ENCODE measurements around the gene MX2. TPM values are rescaled to one million over a fixed set of nuclear protein-coding genes. Genes with fewer than 3 reads are reported as not detected.

MX2 gene
- total RNA-seq, 1 experiment from 2014 or later = 56.7 TPM

DNA sequence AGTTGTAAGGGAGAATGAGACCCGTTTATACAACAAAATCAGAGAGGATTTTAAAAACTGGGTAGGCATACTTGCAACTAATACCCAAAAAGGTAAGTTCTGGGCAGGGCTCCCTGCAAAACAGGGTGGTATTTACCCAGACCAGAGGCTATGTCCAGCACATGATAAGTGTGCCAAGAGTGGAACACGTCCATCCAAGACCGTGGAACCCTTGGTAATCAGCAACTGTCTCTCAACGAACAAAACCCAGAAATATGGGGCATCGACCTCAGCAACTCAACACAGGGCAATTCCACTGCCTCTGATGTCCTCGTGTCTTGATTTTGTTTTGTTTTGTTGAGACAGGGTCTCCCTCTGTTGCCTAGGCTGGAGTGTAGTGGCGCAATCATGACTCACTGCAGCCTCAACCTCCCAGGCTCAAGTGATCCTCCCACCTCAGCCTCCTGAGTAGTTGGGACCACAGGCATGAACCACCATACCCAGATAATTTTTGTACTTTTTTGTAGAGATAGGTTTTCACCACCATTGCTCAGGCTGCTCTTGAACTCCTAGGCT, 37.5 kb downstream of the MX2 start:
- intact Hi-C loops (cut with micrococcal nuclease; ENCODE audit: unreplicated experiment) = no loop called here
- DNase-seq (ENCODE audit: low read depth, low spot score) = no peak
- TF ChIP-seq, protein P1, sequence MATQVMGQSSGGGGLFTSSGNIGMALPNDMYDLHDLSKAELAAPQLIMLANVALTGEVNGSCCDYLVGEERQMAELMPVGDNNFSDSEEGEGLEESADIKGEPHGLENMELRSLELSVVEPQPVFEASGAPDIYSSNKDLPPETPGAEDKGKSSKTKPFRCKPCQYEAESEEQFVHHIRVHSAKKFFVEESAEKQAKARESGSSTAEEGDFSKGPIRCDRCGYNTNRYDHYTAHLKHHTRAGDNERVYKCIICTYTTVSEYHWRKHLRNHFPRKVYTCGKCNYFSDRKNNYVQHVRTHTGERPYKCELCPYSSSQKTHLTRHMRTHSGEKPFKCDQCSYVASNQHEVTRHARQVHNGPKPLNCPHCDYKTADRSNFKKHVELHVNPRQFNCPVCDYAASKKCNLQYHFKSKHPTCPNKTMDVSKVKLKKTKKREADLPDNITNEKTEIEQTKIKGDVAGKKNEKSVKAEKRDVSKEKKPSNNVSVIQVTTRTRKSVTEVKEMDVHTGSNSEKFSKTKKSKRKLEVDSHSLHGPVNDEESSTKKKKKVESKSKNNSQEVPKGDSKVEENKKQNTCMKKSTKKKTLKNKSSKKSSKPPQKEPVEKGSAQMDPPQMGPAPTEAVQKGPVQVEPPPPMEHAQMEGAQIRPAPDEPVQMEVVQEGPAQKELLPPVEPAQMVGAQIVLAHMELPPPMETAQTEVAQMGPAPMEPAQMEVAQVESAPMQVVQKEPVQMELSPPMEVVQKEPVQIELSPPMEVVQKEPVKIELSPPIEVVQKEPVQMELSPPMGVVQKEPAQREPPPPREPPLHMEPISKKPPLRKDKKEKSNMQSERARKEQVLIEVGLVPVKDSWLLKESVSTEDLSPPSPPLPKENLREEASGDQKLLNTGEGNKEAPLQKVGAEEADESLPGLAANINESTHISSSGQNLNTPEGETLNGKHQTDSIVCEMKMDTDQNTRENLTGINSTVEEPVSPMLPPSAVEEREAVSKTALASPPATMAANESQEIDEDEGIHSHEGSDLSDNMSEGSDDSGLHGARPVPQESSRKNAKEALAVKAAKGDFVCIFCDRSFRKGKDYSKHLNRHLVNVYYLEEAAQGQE (IDR thresholded peaks at IDR 0.05; ENCODE audit: insufficient read depth in 1 of 2, low read depth in 2 of 2, low read length in 1 of 2) = no peak
- no peak for TF ChIP-seq SIN3A (IDR thresholded peaks at IDR 0.05; ENCODE audit: borderline replicate concordance, insufficient read depth, low read depth, low read length)
- TF ChIP-seq TCF7L2 (IDR thresholded peaks at IDR 0.05; ENCODE audit: low read depth, low read length) = no peak
- TF ChIP-seq, protein P2, sequence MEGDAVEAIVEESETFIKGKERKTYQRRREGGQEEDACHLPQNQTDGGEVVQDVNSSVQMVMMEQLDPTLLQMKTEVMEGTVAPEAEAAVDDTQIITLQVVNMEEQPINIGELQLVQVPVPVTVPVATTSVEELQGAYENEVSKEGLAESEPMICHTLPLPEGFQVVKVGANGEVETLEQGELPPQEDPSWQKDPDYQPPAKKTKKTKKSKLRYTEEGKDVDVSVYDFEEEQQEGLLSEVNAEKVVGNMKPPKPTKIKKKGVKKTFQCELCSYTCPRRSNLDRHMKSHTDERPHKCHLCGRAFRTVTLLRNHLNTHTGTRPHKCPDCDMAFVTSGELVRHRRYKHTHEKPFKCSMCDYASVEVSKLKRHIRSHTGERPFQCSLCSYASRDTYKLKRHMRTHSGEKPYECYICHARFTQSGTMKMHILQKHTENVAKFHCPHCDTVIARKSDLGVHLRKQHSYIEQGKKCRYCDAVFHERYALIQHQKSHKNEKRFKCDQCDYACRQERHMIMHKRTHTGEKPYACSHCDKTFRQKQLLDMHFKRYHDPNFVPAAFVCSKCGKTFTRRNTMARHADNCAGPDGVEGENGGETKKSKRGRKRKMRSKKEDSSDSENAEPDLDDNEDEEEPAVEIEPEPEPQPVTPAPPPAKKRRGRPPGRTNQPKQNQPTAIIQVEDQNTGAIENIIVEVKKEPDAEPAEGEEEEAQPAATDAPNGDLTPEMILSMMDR (IDR thresholded peaks at IDR 0.05) = no peak
- TF ChIP-seq POLR2AphosphoS5 (IDR thresholded peaks at IDR 0.05; ENCODE audit: low read depth, low read length) = no peak
- Histone ChIP-seq H3K27me3 (ENCODE audit: control insufficient read depth, insufficient read depth, low read length) (no peaks in the 10 kb centered on the region), H3K9me3 (ENCODE audit: control insufficient read depth, insufficient read depth, low read depth, low read length) (no peaks in the 10 kb centered on the region), H3K27ac (ENCODE audit: low read length) (no peak overlapping the region), H3K4me1 (ENCODE audit: control insufficient read depth, insufficient read depth, low read length) (no peaks in the 10 kb centered on the region), H3K4me3 (ENCODE audit: low read depth in 2 of 2, low read length in 2 of 2) (no peak overlapping the region), H3K36me3 (ENCODE audit: control insufficient read depth, insufficient read depth, low read length) (no peaks in the 10 kb centered on the region; the same call in none of the 2 replicates)
- no peak for ATAC-seq
- POLR2A ChIA-PET = no interaction called here
- in situ Hi-C loops (cut with HindIII; ENCODE audit: low pct_unique_long_range_greater_than_20kb, low sequenced_read_pairs) = no loop called here
- CTCF ChIA-PET = no interaction called here
- no TSS peak for BruUV-seq (replicated peaks)

DNA sequence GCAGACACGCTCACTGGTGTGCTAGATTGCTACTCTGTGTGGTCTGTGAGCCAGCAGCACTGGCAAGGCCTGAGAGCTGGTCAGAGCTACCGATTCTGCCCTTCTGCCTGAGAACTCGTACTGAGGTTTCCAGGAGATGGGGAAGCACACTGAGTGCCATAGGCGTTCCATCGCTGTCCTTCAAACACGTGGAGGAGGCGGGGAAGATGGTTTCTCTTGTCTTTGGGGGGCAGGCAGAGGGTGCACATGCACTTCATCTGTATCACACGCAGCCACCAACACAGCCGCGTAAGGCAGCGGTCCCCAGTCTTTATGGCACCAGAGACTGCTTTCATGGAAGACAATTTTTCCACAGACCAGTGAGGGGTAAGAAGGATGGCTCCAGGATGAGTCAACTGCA, 40.4 kb downstream of the MX2 start:
- H3K4me3 ChIP-seq (ENCODE audit: low read depth in 2 of 2, low read length in 2 of 2) = no peak overlapping the region
- no TSS peak for BruUV-seq (replicated peaks)
- in situ Hi-C loops (cut with HindIII; ENCODE audit: low pct_unique_long_range_greater_than_20kb, low sequenced_read_pairs) = no loop called here
- no peak overlapping the region for H3K27ac ChIP-seq (ENCODE audit: low read length)
- DNase-seq (ENCODE audit: low read depth, low spot score) = no peak
- intact Hi-C loops (cut with micrococcal nuclease; ENCODE audit: unreplicated experiment) = no loop called here
- no peak for ATAC-seq
- TF ChIP-seq, protein P1 (IDR thresholded peaks at IDR 0.05; ENCODE audit: insufficient read depth in 1 of 2, low read depth in 2 of 2, low read length in 1 of 2) = no peak
- TF ChIP-seq TCF7L2 (IDR thresholded peaks at IDR 0.05; ENCODE audit: low read depth, low read length) (no peak), SIN3A (IDR thresholded peaks at IDR 0.05; ENCODE audit: borderline replicate concordance, insufficient read depth, low read depth, low read length) (no peak), POLR2AphosphoS5 (IDR thresholded peaks at IDR 0.05; ENCODE audit: low read depth, low read length) (no peak)
- TF ChIP-seq, protein P2 (IDR thresholded peaks at IDR 0.05) = no peak
- H3K9me3 ChIP-seq (ENCODE audit: control insufficient read depth, insufficient read depth, low read depth, low read length) = no peaks in the 10 kb centered on the region
- ChIA-PET CTCF (no interaction called here), POLR2A (no interaction called here)
- H3K4me1 ChIP-seq (ENCODE audit: control insufficient read depth, insufficient read depth, low read length) = no peaks in the 10 kb centered on the region
- H3K27me3 ChIP-seq (ENCODE audit: control insufficient read depth, insufficient read depth, low read length) = no peaks in the 10 kb centered on the region
- no peaks in the 10 kb centered on the region; the same call in none of the 2 replicates for H3K36me3 ChIP-seq (ENCODE audit: control insufficient read depth, insufficient read depth, low read length)
